Measurements from ENCODE around the gene POR. TPM values are rescaled to one million over a fixed set of nuclear protein-coding genes. Genes with fewer than 3 reads are reported as not detected.

Gene POR
- total and polyA plus RNA-seq, 2 of the 13 experiments (the other 11 are each of a cell fraction or from before 2014, with no cell fraction given) = 145 to 266 TPM

DNA sequence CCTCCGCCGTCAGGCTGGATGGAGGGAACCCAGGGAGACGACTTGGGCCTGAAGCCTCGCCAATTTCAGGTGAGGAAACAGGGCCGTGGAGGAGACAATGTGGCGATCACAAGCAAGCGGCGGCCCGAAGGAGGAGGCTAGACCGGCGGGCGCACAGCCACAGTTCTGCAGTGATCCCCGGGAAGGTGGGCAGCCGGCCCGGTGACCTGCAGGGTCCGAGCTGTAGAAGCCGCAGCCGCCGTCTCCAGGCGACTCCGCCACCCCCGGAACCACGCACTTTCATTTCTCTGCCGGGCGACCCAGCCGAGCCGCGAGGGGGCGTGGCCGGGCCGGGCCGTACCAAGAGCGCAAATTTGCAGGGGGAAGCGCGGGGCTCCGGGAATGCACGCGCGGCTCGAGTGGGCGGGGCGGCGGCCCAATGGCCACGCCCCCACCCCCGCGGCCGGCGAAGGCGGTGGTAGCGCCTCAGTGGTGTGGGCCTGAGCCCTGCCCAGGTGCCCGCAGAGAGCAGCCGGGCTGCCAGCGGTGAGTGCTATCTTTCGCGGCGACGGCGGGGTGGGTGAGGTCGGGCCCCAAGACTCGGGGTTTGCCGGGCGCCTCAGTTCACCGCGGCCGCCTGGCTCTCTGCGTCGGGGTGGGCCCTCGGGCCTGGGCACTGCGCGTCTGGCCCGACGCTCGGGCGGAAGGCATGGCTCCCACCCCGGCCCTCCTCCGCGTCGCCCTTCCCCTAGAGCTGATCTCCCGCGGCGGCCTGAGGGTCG, at the start of gene POR (continued):
- TF ChIP-seq, protein P1, sequence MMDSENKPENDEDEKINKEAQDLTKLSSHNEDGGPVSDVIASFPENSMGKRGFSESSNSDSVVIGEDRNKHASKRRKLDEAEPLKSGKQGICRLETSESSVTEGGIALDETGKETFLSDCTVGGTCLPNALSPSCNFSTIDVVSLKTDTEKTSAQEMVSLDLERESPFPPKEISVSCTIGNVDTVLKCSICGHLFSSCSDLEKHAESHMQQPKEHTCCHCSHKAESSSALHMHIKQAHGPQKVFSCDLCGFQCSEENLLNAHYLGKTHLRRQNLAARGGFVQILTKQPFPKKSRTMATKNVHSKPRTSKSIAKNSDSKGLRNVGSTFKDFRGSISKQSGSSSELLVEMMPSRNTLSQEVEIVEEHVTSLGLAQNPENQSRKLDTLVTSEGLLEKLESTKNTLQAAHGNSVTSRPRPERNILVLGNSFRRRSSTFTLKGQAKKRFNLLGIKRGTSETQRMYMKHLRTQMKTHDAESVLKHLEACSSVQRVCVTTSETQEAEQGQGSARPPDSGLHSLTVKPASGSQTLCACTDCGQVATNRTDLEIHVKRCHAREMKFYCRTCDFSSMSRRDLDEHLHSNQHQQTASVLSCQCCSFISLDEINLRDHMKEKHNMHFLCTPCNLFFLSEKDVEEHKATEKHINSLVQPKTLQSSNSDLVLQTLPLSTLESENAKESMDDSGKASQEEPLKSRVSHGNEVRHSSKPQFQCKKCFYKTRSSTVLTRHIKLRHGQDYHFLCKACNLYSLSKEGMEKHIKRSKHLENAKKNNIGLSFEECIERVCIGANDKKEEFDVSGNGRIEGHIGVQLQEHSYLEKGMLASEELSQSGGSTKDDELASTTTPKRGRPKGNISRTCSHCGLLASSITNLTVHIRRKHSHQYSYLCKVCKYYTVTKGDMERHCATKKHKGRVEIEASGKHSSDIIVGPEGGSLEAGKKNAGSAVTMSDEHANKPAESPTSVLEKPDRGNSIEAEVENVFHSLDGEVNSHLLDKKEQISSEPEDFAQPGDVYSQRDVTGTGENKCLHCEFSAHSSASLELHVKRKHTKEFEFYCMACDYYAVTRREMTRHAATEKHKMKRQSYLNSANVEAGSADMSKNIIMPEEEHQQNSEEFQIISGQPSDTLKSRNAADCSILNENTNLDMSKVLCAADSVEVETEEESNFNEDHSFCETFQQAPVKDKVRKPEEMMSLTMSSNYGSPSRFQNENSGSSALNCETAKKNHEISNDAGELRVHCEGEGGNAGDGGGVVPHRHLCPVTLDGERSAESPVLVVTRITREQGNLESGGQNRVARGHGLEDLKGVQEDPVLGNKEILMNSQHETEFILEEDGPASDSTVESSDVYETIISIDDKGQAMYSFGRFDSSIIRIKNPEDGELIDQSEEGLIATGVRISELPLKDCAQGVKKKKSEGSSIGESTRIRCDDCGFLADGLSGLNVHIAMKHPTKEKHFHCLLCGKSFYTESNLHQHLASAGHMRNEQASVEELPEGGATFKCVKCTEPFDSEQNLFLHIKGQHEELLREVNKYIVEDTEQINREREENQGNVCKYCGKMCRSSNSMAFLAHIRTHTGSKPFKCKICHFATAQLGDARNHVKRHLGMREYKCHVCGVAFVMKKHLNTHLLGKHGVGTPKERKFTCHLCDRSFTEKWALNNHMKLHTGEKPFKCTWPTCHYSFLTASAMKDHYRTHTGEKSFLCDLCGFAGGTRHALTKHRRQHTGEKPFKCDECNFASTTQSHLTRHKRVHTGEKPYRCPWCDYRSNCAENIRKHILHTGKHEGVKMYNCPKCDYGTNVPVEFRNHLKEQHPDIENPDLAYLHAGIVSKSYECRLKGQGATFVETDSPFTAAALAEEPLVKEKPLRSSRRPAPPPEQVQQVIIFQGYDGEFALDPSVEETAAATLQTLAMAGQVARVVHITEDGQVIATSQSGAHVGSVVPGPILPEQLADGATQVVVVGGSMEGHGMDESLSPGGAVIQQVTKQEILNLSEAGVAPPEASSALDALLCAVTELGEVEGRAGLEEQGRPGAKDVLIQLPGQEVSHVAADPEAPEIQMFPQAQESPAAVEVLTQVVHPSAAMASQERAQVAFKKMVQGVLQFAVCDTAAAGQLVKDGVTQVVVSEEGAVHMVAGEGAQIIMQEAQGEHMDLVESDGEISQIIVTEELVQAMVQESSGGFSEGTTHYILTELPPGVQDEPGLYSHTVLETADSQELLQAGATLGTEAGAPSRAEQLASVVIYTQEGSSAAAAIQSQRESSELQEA (CRISPR knock-in tag; IDR thresholded peaks at IDR 0.05; ENCODE audit: not compliant biosample characterization) = peak; percentile 75
- TF ChIP-seq, protein P2, sequence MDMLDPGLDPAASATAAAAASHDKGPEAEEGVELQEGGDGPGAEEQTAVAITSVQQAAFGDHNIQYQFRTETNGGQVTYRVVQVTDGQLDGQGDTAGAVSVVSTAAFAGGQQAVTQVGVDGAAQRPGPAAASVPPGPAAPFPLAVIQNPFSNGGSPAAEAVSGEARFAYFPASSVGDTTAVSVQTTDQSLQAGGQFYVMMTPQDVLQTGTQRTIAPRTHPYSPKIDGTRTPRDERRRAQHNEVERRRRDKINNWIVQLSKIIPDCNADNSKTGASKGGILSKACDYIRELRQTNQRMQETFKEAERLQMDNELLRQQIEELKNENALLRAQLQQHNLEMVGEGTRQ (IDR thresholded peaks at IDR 0.05; ENCODE audit: low read depth, low read length) = no peak
- TF ChIP-seq, protein P2 (CRISPR knock-in tag; IDR thresholded peaks at IDR 0.05; ENCODE audit: borderline replicate concordance) = no peak
- peak; percentile 83 for TF ChIP-seq ZSCAN20 (CRISPR knock-in tag; IDR thresholded peaks at IDR 0.05; ENCODE audit: borderline replicate concordance)
- TF ChIP-seq, protein P3, sequence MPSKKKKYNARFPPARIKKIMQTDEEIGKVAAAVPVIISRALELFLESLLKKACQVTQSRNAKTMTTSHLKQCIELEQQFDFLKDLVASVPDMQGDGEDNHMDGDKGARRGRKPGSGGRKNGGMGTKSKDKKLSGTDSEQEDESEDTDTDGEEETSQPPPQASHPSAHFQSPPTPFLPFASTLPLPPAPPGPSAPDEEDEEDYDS (CRISPR knock-in tag; IDR thresholded peaks at IDR 0.05) = peak; percentile 94; the same call in 1 of the 2 replicates
- no peak; the same call in none of the 2 replicates for TF ChIP-seq HNF1B (CRISPR knock-in tag; IDR thresholded peaks at IDR 0.05)
- TF ChIP-seq ISX (CRISPR knock-in tag; conservative IDR thresholded peaks at IDR 0.05) = 0 out of 2 replicates have a peak, but pooled peaks have one; percentile 62
- no peak for TF ChIP-seq ZNF260 (CRISPR knock-in tag; IDR thresholded peaks at IDR 0.05; ENCODE audit: borderline replicate concordance, low read depth)
- TF ChIP-seq, protein P4, sequence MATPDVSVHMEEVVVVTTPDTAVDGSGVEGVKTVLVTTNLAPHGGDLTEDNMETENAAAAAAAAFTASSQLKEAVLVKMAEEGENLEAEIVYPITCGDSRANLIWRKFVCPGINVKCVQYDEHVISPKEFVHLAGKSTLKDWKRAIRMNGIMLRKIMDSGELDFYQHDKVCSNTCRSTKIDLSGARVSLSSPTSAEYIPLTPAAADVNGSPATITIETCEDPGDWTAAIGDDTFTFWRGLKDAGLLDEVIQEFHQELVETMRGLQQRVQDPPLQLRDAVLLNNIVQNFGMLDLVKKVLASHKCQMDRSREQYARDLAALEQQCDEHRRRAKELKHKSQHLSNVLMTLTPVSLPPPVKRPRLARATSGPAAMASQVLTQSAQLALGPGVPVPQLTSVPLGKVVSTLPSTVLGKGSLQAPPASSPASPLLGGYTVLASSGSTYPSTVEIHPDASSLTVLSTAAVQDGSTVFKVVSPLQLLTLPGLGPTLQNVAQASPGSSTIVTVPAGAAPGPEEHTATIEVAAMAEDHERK (CRISPR knock-in tag; IDR thresholded peaks at IDR 0.05; ENCODE audit: low read depth) = no peak
- peak; percentile 94 for TF ChIP-seq SALL2 (CRISPR knock-in tag; IDR thresholded peaks at IDR 0.05)
- peak; percentile 88 for TF ChIP-seq RAD21 (CRISPR knock-in tag; IDR thresholded peaks at IDR 0.05)
- TF ChIP-seq IKZF5 (CRISPR knock-in tag; IDR thresholded peaks at IDR 0.05) = peak; percentile 91
